Activated naive CD4-positive, alpha-beta T cell treated with Interleukin-2 at 50 U/mL for 16 hours (primary cell): ENCODE results near the gene NIBAN1.
"Not testable (repeated sequence)": the region's sequence is repeated elsewhere in the genome, so short reads cannot be mapped to it uniquely, and the experiment has no call there.

Experiments
- DNase-seq: peaks from one replicate; pipeline ENCODE4 v3.0.0-alpha.2; 2020

Gene NIBAN1, protein sequence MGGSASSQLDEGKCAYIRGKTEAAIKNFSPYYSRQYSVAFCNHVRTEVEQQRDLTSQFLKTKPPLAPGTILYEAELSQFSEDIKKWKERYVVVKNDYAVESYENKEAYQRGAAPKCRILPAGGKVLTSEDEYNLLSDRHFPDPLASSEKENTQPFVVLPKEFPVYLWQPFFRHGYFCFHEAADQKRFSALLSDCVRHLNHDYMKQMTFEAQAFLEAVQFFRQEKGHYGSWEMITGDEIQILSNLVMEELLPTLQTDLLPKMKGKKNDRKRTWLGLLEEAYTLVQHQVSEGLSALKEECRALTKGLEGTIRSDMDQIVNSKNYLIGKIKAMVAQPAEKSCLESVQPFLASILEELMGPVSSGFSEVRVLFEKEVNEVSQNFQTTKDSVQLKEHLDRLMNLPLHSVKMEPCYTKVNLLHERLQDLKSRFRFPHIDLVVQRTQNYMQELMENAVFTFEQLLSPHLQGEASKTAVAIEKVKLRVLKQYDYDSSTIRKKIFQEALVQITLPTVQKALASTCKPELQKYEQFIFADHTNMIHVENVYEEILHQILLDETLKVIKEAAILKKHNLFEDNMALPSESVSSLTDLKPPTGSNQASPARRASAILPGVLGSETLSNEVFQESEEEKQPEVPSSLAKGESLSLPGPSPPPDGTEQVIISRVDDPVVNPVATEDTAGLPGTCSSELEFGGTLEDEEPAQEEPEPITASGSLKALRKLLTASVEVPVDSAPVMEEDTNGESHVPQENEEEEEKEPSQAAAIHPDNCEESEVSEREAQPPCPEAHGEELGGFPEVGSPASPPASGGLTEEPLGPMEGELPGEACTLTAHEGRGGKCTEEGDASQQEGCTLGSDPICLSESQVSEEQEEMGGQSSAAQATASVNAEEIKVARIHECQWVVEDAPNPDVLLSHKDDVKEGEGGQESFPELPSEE

DNA sequence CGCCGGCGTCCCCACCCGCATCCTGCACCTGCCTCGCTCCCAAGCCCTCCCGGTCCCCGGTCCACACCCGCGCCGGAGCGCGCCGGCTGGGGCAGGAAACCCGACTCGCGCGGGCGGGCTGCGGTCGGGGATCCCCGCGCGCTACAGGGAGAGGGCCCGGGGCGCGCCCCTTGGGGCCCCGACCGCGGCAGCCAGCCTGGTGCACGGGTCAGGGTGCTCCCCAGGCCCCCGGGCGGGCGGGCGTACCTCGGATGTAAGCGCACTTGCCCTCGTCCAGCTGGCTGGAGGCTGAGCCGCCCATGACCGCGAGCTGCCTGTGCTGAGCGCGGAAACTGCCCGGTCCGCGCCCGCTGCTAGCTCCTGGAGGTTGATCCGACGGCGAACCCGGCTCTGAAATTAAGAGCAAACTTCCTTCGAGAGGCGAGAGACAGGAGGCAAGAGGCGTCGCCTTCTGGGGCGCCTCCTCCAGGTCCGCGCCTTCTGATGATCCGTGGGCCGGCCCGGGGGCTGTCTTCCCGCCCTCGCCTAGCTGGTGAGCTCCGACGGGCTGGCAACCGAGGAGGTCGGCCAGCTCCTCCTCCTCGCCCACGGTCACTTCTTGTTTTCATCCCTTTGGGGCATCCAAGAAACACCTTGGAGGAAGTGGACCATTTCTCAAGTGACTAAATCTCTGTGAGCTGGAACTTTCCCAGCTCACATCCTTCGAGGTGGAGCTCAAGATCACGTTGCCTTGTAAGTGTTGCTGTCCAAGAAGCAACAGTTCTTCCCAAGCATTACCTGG, at the start of gene NIBAN1:
Gene NIBAN1 (minus strand): TSS at position 453 of the 781 bp plus-strand sequence. CDS start 152 bp downstream, at position 301.
- DNase-seq = peak; percentile 73

DNA sequence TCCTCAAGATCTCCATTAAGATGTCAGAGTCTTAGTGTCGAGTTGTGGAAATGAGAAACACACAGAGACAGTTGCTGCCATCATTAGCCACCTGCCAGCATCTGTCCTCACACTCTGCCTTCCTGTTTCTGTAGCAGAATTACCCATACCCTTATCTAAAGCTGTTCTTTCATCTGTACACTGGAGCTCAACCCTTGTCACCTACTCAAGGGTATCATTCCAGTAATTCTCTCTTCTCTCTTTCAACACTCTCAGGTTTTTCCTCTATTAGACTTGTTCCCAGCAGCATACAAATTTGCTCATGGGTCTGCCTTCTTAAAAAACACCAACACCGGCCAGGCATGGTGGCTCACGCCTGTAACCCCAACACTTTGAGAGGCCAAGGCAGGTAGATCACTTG, 43.7 kb upstream of the NIBAN1 start:
- no peak for DNase-seq

DNA sequence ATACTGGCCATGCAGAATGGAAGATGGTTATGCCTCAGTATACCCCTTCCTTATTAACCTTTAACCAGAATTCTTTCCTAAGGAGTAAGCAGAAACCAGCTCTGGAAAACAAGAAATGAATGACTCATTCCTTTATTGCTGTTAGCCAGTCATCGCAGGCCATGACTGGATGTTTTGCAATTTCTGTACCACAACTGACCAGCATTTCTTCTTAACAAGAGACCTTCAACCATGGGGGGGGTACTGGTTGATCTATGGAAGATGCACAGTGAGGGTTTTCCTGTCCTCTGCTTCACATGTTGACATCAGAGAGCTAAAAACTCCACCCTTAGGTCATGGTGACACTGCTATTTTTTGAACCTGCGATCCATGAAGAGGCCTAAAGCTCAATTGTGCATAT, 43.0 kb upstream of the NIBAN1 start:
- no peak for DNase-seq

DNA sequence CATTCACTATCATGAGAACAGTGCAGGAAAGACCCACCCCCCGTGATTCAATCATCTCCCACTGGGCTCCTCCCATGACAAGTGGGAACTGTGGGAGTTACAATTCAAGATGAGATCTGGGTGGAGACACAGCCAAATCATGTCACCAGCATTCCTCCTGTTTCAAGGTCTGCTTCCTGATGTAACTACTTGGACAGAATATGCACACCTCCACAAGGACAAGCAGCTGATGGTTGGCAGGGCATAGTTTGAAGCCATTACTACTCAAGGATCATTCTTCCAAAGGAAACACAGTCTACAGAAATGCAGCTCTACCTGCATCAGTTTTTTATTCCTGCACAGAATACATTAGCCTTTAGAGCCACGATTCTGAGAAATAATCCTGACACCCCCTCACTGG, 42.6 kb upstream of the NIBAN1 start:
- no peak for DNase-seq

DNA sequence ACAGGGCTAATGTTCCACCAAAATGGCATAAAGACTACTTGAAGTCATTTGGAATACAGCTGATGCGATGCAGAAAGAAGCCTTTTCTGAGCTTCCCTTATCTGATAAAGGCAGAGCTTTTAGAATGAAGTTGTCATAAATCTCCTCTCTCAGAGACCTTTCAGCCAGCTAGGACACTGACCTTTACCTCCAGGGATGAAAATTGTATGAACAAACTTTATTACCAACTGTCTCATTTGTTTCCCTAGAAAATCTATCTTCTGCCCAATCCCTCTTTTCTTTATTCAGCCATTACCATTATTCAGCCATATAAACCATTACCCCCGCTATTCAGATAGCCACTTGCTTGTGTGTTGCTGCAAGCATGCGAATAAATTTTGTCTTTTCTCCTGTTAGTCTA, 41.3 kb upstream of the NIBAN1 start:
- no peak for DNase-seq

DNA sequence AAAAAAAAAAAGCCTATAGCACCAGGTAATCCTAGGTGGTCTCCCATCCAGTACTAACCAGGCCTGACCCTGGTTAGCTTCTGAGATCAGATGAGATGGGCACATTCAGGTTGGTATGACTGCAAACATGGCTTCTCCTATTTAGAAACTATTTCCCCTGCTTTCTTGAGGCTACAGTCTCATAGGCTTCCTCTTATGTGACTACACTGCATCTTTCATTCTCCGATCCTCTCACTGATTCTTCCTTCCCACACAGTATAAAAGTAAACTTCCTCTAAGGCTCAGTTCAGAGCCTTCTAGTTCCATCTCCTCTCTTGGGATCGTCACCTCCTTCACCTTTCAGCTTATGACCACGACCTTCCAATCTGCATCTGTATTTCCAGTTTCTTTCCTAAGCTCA, 40.6 kb upstream of the NIBAN1 start:
- no peak for DNase-seq

DNA sequence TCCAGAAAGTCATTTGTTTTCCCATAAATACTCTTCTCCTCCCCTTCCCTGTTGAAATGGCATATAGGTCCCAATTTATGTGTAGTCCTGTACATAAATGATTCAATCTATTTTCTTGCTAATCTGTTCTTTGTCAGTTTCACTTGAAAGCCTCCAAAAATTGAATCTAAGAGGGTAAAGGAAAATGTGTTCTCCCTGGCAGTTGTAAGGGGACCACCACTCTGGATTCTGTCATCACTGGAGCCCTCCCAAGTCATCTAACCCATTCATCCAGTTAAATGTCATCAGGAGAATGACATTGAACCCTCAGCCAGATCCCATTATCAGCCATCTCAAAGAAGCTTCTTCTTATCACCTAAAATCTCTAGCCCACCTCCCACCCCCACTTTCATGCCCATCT, 36.1 kb upstream of the NIBAN1 start:
- DNase-seq = no peak

DNA sequence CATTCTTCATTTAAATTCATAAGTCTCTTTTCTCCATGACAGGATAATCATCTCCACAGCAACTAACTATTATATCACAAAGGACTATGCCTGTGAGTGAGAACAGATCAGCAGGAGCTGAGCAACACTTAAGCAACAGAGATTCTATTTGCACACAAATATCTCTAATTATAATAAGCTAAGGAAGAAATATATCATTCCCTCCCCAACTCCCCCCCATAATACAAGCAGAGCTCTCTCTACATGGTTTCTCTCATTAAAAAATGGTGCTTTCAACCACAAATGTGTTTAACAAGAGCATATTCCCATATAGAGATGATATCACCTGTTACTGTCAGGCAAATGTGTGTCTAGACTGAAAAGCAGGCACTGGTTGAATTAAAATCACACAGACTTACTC, 34.5 kb upstream of the NIBAN1 start:
- DNase-seq = no peak

DNA sequence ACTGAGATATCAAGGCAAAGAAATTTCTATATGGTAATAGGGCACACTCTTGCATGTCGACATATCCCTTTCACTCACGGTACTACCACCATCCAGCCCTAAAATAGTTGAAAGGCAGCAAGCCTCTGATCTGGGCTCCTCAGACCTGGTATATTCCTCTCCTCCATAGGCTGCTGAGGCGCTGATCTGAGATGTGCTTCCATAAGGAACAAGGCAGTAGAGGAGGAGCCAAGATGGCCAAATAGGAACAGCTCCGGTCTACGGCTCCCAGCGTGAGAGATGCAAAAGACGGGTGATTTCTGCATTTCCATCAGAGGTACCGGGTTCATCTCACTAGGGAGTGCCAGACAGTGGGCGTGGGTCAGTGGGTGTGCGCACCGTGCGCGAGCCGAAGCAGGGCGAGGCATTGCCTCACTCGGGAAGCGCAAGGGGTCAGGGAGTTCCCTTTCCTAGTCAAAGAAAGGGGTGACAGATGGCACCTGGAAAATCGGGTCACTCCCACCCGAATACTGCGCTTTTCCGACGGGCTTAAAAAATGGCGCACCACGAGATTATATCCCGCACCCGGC, 27.1 kb upstream of the NIBAN1 start:
- not testable (repeated sequence) for DNase-seq

DNA sequence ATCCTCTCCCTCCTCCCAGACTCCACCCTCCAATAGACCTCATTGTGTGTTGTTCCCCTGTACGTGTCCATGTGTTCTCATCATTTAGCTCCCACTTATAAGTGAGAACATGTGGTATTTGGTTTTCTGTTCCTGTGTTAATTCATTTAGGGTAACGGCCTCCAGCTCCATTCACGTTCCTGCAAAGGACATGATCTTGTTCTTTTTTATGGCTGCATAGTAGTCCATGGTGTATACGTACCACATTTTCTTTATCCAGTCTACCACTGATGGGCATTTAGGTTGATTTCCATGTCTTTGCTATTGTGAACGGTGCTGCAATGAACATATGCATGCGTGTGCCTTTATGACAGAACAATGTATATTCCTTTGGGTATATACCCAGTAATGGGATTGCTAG, 25.7 kb upstream of the NIBAN1 start:
- not testable (repeated sequence) for DNase-seq

DNA sequence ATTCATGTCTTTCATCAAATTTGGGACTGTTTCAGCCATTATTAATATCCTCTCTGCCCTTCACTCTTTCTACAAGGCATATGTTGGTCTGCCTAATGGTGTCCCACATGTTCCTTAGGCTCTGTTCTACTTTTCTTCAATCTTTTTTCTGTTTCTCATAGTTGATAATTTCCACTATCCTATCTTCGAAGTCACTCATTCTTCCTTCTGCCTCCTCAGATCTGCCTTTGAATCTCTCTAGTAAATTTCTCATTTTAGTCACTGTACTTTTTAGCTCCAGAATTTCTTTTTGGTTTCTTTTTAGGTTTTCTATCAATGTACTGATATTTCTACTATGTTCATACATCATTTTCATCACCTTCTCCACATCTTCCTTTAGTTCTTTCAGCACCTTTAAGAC, 20.0 kb upstream of the NIBAN1 start:
- DNase-seq = no peak

DNA sequence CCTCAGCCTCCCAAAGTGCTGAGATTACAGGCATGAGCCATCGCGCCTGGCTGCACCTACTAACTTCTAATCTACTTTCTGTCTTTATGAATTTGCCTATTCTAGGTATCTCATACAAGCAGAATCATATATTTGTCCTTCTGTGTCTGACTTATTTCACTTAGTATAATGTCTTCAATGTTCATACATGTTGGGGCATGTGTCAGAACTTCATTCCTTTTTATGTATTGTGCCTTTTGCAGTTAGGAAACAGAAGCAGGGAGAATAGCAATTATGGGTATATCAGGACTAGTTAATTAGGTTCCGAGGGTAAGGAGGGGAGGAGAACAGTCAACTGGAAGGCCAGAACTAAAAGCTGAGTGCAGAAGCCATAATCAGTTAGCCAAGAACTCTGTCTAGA, 18.0 kb upstream of the NIBAN1 start:
- no peak for DNase-seq

DNA sequence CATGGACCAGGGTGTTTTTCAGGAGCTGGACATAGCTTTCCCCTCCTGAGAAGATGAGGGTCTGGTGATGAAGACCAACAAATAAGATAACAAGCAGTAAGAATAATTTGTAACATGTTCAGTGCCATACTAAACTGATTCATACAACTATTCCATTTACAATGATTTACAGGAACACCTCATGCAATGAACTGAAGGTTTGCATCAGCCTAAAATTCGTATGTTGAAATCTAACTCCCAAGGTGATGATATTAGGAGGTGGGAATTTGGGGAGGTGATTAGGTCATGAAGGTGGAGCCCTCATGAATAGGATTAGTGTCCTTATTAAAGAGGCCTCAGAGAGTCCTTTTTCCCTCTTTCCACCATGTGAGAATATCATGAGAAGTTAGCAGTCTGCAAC, 15.9 kb upstream of the NIBAN1 start:
- no peak for DNase-seq

DNA sequence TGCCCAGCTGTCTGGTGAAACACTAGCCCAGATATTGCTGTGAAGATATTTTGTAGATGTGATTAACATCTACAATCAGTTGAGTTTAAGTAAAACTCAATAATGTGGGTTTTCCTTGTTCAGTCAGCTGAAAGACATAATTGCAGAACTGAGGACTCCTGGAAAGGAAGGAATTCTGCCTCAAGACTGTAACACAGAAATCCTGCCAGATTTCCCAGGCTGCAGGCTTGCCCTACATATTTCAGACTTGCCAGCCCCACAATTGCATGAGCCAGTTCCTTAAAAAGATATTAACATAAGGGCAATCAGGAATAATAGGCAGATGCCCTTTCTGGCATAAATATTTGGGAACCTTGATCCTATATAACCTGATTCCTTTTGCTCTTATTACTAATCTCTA, 14.2 kb upstream of the NIBAN1 start:
- no peak for DNase-seq

DNA sequence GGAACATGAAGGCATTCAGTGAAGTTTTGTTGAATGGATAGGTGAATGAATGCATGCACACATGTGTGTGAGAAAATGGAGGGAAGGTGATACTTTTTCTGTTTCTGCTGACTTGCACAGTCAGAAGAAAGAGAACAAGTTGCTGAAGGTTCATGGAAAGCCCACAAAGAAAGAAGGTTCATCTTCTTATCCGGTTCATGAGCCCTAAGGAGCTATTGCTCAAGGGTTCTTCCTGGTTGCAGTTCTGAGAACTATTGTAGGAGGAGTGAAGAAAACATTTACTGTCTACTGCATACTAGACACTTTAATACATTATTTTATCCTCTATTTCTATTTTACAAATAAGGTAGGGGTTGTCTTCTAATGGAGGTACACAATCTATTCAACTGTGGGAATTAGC, 13.4 kb upstream of the NIBAN1 start:
- DNase-seq = no peak

DNA sequence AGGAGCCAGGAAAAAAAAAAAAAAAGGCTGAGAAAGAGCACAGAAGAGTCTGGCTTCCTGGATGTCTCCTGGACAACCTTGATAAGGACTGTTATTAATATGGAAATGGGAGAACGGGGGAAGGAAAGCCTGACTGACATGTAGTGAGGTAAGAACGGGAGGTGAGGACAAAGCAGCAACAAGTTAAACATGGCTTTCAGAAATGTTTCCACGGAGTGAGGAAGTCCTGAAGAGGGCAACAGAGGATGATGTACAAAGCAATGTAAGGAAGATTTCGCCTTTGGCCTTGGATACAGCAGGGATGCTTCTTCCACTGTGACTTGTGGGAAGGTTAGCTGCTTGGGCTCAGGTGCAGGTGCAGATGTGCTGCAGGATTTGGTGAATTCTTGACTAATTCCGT, 11.9 kb upstream of the NIBAN1 start:
- no peak for DNase-seq

DNA sequence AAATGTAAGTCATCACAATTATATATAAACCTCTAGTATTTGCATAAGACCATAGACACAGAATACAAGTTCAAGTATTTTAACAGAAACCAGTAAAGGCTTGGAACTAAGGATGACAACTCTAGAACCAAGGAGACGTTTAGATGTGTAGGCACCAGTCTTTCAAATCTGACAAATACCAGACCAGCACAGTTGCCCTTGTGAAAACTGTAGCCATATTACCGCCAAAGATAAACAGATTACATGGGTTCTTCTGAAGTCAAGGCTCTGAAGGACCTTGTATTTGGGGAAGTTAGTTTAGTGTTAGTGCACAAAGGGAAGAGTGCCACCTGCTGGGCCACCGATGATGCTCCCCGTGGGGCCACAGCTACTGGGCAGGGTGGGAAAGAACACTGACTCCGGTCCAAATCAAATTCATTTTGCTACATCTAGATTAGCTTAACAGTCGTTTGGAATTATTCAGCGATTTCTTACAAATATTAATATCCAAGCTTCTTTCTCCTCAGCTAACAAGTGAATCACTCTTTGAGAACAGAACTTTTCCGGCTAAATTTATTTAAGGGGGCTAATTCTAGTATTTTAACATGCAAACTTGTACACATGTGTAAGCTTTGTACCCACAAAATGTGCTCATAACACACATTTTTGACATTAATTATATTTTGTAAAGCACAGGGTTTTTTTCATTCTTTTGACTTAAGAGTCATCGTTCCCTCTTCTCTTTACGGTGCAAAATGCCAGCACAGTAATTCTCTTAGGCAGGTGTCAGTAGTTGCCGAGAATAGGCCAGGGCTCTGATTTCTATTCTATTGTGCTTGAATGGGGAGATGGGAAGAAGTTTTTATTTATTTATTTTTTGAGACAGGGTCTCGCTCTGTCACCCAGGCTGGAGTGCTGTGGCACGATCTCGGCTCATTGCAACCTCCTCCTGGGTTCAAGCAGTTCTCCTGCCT, 8.0 kb upstream of the NIBAN1 start:
- DNase-seq = peak; percentile 81

DNA sequence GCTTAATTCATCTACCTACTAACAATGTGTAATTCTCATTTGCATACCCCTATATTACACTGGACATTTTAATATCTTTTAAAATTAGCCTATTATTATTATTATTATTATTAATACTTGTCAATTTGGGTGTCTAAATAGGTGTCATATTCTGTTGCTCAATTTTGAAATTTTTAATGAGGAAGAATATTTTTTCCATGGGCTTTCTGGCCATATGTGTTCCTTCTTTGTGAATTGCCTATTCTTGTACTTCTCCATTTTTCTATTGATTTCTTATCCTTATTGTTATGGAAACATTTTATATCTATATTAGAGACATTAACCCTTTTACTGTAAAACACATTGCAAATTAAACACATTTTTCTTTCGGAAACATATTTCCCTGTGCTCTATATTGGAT, 6.4 kb upstream of the NIBAN1 start:
- no peak for DNase-seq

DNA sequence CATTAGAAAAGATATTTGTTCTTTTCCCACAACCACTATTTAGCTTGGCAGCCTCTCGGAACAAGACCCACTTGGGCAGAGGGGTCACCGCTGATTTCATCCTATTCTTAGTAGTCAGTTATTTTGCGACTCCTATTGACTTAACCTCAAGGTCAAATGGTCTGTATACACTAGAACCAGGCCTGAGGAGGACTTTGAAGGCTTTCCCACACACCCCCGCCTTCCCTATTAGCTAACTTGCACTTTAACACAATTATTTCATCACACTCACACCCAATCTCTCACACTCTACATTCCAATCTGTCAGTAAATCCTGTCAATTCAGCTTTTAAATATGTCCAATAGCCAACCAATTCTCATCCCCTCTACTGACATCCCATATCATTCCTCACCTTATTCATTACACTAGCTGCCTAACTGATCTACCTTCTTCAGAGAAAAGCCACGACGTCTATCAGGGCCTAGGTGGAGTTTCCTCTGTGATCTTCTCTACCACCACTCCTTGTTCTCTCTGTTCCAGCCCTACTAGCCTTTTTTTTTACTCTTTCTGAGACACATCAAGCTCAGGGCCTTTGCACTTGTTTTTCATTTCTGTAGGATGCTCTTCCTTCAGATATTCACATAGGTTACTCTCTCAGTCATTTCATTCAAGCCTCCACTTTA, 1.0 kb upstream of the NIBAN1 start:
- DNase-seq = no peak

DNA sequence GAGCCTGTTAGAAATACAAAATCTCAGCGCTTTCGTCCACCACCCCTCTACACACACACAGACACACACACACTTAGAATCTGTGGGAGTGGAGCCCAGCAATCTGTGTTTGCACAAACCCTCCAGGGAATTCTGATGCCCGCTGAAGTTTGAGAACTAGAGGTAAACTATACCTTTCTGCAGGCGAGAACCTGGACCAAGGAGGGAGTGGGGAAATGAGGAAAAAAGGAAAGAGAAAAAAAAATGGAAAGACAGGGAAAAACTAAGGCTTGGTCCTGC, 468 bp upstream of the NIBAN1 start:
- DNase-seq = no peak

DNA sequence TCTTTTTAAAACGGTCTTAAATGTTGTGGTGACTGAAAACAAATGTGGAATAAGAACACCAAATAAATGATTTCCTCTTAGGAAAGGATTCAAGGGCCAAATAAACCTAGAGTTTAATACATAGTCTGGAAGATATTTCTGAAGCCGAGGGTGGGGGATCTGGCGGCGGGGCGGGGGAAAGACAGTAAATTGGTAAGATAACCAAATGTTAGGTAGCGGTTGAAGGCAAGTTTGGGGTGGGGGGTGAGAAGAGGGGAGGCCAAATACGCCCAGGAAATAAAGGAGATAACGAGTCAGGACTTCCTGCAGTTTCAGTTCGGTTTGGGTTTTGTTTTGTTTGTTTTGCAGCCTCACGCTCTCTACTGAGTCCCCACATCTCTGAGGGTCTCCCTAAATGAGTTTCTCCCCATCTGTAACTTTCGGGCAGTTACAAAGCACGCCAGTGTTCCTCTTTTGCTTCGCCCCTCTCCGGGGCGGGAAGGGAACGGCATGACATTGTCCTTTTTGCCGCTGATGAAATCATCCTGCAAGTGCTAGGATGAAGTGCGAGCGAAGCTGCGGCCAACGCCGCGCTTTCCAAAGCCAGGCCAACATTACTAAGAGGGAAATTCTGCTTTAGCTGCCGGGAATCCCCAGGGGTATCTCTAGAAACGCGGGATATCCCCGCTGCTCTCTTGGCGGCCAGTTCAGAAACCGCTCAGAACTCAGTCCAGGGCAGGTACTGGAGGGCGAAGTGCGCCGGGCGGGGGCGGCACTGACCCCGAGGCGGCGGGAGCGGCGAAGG, 844 bp downstream of the NIBAN1 start:
- peak; percentile 77 for DNase-seq
